Muscle layer of duodenum (tissue), 2 donors: ENCODE results near the gene ARL8A.
"Not testable (repeated sequence)": the region's sequence is repeated elsewhere in the genome, so short reads cannot be mapped to it uniquely, and the experiment has no call there.

ENCODE experiments used
- H3K27ac ChIP-seq: one replicate; pipeline ENCODE4 v1.7.0; 2013; ENCODE audit warnings: mild to moderate bottlenecking, low read length
- H3K27me3 ChIP-seq: one replicate; pipeline ENCODE4 v1.7.0; 2013; ENCODE audit warnings: low read depth, mild to moderate bottlenecking, control low read depth, low read length
- H3K36me3 ChIP-seq, 2 donors: one replicate each; pipeline ENCODE4 v1.7.0; 2013; ENCODE audit warnings: low read length in 2 of 2, control low read depth in 1 of 2, mild to moderate bottlenecking in 1 of 2; ENCODE audit not compliant: insufficient read depth in 2 of 2, control insufficient read depth in 1 of 2
- H3K4me1 ChIP-seq, 2 donors: one replicate each; pipeline ENCODE4 v1.7.0; 2013; ENCODE audit warnings: low read length in 2 of 2, mild to moderate bottlenecking in 2 of 2, control low read depth in 1 of 2, moderate library complexity in 1 of 2; ENCODE audit not compliant: insufficient read depth in 2 of 2, control insufficient read depth in 1 of 2
- H3K4me3 ChIP-seq, 2 donors: one replicate each; pipeline ENCODE4 v1.7.0; 2013; ENCODE audit warnings: low read length in 2 of 2, low read depth in 1 of 2, mild to moderate bottlenecking in 1 of 2
- H3K9me3 ChIP-seq, 2 donors: one replicate each; pipeline ENCODE4 v1.7.0; 2013; ENCODE audit warnings: low read length in 2 of 2, control low read depth in 1 of 2, mild to moderate bottlenecking in 1 of 2; ENCODE audit not compliant: control insufficient read depth in 1 of 2
- donor health status: healthy.

ARL8A gene

DNA sequence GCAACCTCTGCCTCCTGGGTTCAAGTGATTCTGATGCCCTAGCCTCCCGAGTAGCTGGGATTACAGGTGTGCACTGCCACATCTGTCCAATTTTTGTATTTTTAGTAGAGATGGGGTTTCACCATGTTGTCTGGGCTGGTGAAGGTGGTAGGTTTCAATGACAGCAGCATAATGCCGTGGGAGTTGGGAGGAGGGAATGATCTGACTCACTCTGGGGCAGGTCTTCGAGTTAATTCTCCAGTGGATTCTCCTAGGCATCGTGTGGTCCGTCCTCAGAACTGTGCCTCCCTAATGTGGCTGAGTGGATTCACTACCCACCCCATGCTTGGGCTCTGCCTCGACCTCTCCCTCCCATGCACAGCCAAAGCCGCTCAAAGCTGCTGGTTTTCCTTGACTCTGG is 23.5 kb downstream of the ARL8A start:
- Histone ChIP-seq H3K4me1 (peaks cover 0 to 3% of the 10 kb centered on the region in 2 donors), H3K4me3 (no peak overlapping the region), H3K9me3 (no peaks in the 10 kb centered on the region), H3K36me3 (no peaks in the 10 kb centered on the region), H3K27me3 (no peaks in the 10 kb centered on the region), H3K27ac (no peak overlapping the region)

- H3K4me1 ChIP-seq: peaks cover 3 to 6% of the 10 kb centered on the region in 2 donors
- no peaks in the 10 kb centered on the region for H3K9me3 ChIP-seq
- no peaks in the 10 kb centered on the region for H3K36me3 ChIP-seq
- H3K4me3 ChIP-seq: no peak overlapping the region
- no peak overlapping the region for H3K27ac ChIP-seq
- H3K27me3 ChIP-seq: no peaks in the 10 kb centered on the region
Measured at GRCh38 chr1:202117898-202118371, 26.6 kb downstream of the ARL8A start.

GRCh38 chr1:202116287-202116686 is 28.2 kb downstream of the ARL8A start:
- Histone ChIP-seq H3K4me3 (no peak overlapping the region), H3K27ac (no peak overlapping the region), H3K9me3 (no peaks in the 10 kb centered on the region), H3K27me3 (no peaks in the 10 kb centered on the region), H3K36me3 (no peaks in the 10 kb centered on the region), H3K4me1 (peaks cover 3 to 9% of the 10 kb centered on the region in 2 donors)

GRCh38 chr1:202113690-202114300 is 30.7 kb downstream of the ARL8A start:
- H3K4me3 ChIP-seq: no peak overlapping the region
- peaks cover 2 to 9% of the 10 kb centered on the region in 2 donors for H3K4me1 ChIP-seq
- no peaks in the 10 kb centered on the region for H3K9me3 ChIP-seq
- no peaks in the 10 kb centered on the region for H3K36me3 ChIP-seq
- no peaks in the 10 kb centered on the region for H3K27me3 ChIP-seq
- H3K27ac ChIP-seq: peak overlapping the region; percentile 32

GRCh38 chr1:202112859-202113689 is 31.5 kb downstream of the ARL8A start:
- Histone ChIP-seq H3K36me3 (no peaks in the 10 kb centered on the region), H3K4me3 (no peak overlapping the region), H3K9me3 (no peaks in the 10 kb centered on the region), H3K4me1 (peaks cover 0 to 9% of the 10 kb centered on the region in 2 donors), H3K27ac (peak overlapping the region; percentile 32), H3K27me3 (no peaks in the 10 kb centered on the region)

GRCh38 chr1:202111589-202111988 is 32.9 kb downstream of the ARL8A start:
- H3K9me3 ChIP-seq, H3K27ac ChIP-seq, H3K4me3 ChIP-seq, H3K4me1 ChIP-seq, H3K27me3 ChIP-seq, H3K36me3 ChIP-seq: not testable (repeated sequence)

DNA sequence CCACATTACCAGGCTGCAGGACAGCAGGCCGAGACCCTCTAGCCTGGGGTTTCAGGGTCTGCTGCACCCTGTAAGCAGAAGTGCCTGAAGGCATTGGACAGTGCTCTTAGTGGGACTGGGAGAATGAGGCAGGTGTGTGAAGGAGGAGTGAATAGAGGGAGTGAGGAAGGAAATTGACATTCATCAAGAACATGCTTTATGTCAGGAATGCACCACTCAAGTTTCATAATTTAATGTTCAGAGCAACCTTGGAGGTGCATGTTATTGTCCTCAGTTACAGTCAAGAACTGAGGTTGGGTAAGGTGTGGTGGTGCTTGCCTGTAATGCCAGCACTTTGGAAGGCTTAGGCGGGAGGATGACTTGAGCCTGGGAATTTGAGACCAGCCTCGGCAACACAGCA is 33.6 kb downstream of the ARL8A start:
- H3K4me3 ChIP-seq: no peak overlapping the region
- no peaks in the 10 kb centered on the region for H3K9me3 ChIP-seq
- no peak overlapping the region for H3K27ac ChIP-seq
- H3K36me3 ChIP-seq: no peaks in the 10 kb centered on the region
- H3K4me1 ChIP-seq: peaks cover 0 to 9% of the 10 kb centered on the region in 2 donors
- H3K27me3 ChIP-seq: no peaks in the 10 kb centered on the region

DNA sequence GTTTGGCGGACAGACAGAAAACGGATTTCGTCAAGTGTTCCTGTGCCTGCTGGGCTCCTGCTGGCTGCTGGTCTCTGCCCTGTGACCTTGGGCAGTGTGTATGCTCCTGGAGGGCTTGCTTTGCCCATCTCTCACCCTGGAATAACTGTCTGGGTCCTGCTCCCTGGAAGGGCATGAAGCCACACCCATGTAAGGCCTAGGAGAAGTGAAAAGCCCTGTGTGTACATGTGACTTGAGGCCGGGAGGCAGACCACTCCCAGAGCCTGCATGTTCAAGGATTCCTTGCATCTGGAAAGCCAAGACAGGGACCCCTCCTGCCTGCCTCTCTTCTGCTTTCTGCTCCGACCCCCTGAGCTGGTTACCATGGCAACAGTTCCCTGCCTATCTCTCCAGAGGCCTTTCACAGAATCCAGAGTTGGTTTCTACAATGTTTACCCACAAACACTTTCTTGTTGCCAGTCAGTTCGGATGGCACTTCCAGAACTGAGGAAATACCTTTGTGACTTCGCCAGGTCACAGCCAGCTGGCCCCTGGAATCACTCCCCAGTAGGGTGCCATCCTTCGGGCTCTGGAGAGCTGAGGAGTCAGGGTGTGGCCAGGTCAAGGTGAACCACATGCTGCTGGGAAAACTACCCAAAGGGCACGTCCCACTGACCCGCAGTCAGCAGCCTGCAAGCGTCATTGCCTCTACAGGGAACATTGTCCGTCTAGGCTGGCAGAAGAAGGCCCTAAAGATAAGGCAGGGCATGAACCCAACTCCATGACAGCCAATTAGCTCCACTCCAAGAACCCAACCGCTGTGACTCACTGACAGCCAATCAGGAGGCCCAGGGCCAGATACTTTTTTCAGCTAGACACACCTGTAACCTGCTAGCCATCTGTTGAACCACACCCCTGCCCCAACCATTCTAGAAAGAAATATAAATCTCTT is 36.5 kb downstream of the ARL8A start:
- no peak overlapping the region for H3K4me3 ChIP-seq
- H3K27ac ChIP-seq: peak overlapping the region; percentile 97
- H3K27me3 ChIP-seq: no peaks in the 10 kb centered on the region
- no peaks in the 10 kb centered on the region for H3K36me3 ChIP-seq
- peaks cover 0 to 4% of the 10 kb centered on the region in 2 donors for H3K4me1 ChIP-seq
- H3K9me3 ChIP-seq: no peaks in the 10 kb centered on the region

- no peaks in the 10 kb centered on the region for H3K4me1 ChIP-seq
- H3K27me3 ChIP-seq: no peaks in the 10 kb centered on the region
- H3K36me3 ChIP-seq: no peaks in the 10 kb centered on the region
- no peak overlapping the region for H3K4me3 ChIP-seq
- no peaks in the 10 kb centered on the region for H3K9me3 ChIP-seq
- H3K27ac ChIP-seq: peak overlapping the region; percentile 97
Measured at GRCh38 chr1:202107321-202107761, 37.2 kb downstream of the ARL8A start.

GRCh38 chr1:202106340-202107254 is 37.9 kb downstream of the ARL8A start:
- Histone ChIP-seq H3K9me3 (no peaks in the 10 kb centered on the region), H3K36me3 (no peaks in the 10 kb centered on the region), H3K4me1 (no peaks in the 10 kb centered on the region), H3K27me3 (no peaks in the 10 kb centered on the region), H3K27ac (peak overlapping the region; percentile 97), H3K4me3 (no peak overlapping the region)
